Left kidney (tissue), 1 donor: ENCODE measurements around the gene MADCAM1. TPM values are rescaled to one million over a fixed set of nuclear protein-coding genes. Genes with fewer than 3 reads are reported as not detected.

Experiments used
- polyA plus RNA-seq: library from polyadenylated mRNA; unstranded; fragments of 120-200 nt; gene quantifications from one replicate; pipeline ENCODE4 v1.2.1, GENCODE V29; 2013; ENCODE audit not compliant: insufficient read length

MADCAM1 gene
- polyA plus RNA-seq, 1 donor, result 1.8 TPM

Other genes starting within 250 kb of the MADCAM1 start
- gene PLPP2, start 205.1 kb upstream of the MADCAM1 start, polyA plus RNA-seq, result 1.2 TPM
- gene MIER2, start 151.7 kb upstream of the MADCAM1 start, polyA plus RNA-seq, result 22.7 TPM
- 1.5 TPM for gene C2CD4C, start 87.3 kb upstream of the MADCAM1 start, polyA plus RNA-seq
- gene SHC2, start 35.5 kb upstream of the MADCAM1 start, polyA plus RNA-seq, result 27.7 TPM
- gene TPGS1, start 11.0 kb downstream of the MADCAM1 start, polyA plus RNA-seq, result 5.9 TPM
- gene CDC34, start 35.3 kb downstream of the MADCAM1 start, polyA plus RNA-seq, result 46.2 TPM
- gene GZMM, start 47.6 kb downstream of the MADCAM1 start, polyA plus RNA-seq, result 0.15 TPM
- gene BSG, start 76.1 kb downstream of the MADCAM1 start, polyA plus RNA-seq, result 366 TPM
- gene HCN2, start 93.4 kb downstream of the MADCAM1 start, polyA plus RNA-seq, result 0.32 TPM
- 75.8 TPM for gene POLRMT, start 137.1 kb downstream of the MADCAM1 start, polyA plus RNA-seq
- 0.60 TPM for gene FGF22, start 143.4 kb downstream of the MADCAM1 start, polyA plus RNA-seq
- 21.5 TPM for gene RNF126, start 166.7 kb downstream of the MADCAM1 start, polyA plus RNA-seq
- gene FSTL3, start 179.9 kb downstream of the MADCAM1 start, polyA plus RNA-seq, result 15.2 TPM
- 0.18 TPM for gene PRSS57, start 199.0 kb downstream of the MADCAM1 start, polyA plus RNA-seq
- 73.4 TPM for gene PALM, start 212.4 kb downstream of the MADCAM1 start, polyA plus RNA-seq